ENCODE results near the gene GPX4.

The GPX4 gene

DNA sequence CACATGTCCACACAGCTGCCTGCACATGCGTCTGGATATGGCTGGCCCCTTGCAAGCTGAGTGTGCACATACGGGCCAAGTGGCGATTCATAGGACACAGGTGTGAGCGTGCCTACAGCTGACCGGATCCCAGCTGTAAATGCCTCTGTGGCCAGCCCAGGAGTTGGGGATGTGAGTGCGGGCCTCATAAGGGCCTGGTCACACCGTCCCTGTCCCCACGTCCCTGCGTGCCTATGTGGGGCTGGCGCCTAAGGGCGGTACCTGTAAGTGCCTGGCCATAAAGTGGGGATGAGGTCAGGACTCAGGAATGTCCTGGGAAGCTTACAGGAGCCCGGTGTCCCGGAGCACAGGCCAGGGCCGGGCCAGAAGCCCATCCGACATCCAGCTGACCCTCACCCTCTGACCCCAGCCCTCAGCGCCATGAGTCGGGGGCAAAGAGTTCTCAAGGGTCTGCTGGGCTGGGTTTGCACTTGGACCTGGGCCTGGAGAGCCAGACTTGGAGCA lies 38.1 kb upstream of the GPX4 start:
- DNase-seq (ENCODE audit: insufficient read length, low spot score) (no peak), FAIRE-seq (no peak)
- TF ChIP-seq, protein P1, sequence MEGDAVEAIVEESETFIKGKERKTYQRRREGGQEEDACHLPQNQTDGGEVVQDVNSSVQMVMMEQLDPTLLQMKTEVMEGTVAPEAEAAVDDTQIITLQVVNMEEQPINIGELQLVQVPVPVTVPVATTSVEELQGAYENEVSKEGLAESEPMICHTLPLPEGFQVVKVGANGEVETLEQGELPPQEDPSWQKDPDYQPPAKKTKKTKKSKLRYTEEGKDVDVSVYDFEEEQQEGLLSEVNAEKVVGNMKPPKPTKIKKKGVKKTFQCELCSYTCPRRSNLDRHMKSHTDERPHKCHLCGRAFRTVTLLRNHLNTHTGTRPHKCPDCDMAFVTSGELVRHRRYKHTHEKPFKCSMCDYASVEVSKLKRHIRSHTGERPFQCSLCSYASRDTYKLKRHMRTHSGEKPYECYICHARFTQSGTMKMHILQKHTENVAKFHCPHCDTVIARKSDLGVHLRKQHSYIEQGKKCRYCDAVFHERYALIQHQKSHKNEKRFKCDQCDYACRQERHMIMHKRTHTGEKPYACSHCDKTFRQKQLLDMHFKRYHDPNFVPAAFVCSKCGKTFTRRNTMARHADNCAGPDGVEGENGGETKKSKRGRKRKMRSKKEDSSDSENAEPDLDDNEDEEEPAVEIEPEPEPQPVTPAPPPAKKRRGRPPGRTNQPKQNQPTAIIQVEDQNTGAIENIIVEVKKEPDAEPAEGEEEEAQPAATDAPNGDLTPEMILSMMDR (IDR thresholded peaks at IDR 0.05; ENCODE audit: insufficient read depth, missing control alignments) = no peak

DNA sequence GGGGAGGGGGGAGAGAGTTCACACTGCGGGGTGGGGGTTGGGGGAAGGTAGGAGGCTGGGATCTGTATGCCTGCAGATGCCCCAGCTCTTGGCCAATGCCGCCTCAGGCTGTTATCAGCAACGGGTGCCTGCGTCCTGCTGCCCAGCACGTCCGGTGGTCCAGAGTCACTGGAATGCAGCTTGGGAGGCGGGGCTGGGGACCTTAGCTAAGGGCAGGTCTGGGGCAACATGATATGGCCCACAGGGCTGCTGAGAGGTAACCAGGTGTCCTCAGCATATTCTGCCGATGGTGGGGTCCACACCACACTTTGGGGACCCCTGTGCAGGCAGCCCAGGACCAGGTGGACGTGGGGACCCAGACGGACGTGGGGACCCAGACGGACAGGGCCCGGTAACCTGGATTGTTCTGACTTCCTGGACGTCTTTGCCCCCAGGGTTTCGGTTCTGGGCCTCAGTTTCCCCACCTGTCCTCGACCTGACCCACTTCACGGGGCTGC lies 37.5 kb upstream of the GPX4 start:
- FAIRE-seq (no peak), DNase-seq (ENCODE audit: insufficient read length, low spot score) (no peak)
- TF ChIP-seq, protein P1 (IDR thresholded peaks at IDR 0.05; ENCODE audit: insufficient read depth, missing control alignments) = no peak

DNA sequence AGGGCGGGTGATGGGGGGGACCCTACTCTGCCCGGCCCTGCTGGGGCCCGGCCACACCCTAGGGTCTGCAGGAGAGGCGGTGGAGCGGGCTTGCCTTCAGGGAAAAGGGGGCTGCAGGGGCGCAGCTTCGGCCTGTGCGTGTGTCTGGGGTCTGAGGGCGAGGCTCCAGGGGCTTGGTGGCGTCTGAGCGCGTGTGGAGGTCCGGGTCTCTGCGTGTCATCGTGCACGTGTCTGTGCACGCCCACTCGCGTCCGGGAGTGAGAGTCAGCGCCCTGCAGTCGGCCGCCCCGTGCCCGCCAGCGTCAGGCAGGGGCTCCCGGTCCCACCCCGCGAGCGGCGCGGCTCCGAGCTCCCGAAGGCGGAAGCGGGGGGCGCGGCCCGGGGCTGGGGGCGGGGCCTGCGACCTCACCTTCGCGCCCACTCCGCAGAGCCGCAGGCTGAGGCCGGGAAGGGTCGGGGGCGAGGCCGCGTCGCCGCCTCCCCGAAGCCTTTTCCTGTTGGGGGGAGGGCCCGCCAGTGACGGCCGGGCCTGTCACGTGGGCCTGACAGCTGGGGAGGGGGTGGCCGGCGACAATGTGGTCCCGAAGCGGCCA lies 37.0 kb upstream of the GPX4 start, which contains the start of gene ARHGAP45:
Gene ARHGAP45, plus strand, starts transcription at position 420 of the 593 bp plus-strand sequence. CDS start 239 bp downstream, outside the sequence.
- TF ChIP-seq, protein P1 (IDR thresholded peaks at IDR 0.05; ENCODE audit: insufficient read depth, missing control alignments) = no peak
- FAIRE-seq (no peak), DNase-seq (ENCODE audit: insufficient read length, low spot score) (no peak)

DNA sequence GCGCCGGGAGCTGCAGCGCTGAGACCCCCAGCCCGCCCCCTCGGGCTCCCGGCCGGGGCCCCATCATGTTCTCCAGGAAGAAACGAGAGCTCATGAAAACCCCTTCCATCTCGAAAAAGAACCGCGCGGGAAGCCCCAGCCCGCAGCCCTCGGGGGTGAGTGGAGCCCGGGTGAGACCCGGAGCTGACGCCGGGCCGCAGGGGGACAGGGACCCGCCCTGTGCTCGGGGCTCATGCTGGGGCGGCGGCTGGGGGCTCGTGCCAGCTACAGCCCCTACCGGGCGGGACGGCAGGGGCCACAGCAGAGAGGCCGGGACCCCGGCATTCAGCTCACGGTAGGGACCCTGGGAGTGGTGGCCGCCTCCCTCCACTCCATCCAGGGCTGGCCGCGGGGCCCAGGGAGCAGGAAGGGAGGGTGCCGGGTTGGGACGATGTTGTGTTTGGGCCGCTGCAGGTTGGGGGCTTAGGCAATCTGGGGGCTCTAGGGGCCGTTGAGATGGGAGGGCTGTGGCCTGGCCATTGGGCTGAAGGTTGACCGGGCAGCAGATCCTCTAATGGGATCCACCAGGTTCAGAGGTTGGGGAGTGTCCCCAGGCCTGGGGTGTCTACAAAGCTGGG lies 36.3 kb upstream of the GPX4 start:
- FAIRE-seq (no peak), DNase-seq (ENCODE audit: insufficient read length, low spot score) (no peak)
- TF ChIP-seq, protein P1 (IDR thresholded peaks at IDR 0.05; ENCODE audit: insufficient read depth, missing control alignments) = no peak

DNA sequence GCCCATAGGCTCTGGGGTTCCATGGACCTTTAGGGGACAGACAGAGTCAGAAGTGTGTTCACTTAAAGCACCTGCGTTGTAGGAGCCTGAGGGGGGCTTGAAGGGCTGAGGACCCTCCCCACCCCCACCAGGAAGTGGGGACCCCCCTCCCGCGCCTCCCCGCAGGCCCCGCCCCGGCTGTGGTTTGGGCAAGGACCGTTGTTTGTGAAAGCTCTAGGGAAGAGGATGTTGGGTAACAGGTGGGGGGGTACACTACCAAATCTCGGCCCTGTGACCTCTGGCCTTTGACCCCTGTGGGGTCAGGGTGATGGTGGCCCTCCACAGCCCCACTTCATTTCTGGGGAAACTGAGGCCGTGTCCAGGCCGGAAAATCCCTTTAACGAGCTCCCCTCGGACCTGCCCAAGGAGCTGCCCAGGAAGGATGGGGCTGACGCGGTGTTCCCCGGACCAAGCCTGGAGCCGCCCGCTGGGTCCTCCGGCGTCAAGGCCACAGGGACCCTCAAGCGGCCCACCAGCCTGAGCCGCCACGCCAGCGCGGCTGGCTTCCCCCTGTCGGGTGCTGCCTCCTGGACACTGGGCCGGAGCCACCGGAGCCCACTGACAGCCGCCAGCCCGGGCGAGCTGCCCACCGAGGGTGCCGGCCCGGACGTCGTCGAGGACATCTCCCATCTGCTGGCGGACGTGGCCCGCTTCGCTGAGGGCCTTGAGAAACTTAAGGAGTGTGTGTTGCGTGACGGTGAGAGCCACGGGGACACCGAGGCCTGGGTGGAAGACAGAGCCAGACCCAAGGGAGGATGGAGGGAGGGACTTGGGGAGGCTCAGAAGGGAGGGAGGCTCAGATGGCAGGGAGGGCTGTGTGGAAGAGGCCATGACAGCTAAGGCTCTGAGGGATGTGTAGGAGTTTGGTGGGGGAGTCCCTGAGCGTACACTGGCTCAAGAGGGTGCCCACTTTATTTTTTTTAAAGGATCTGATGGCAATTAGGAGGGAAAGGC lies 35.5 kb upstream of the GPX4 start:
- no peak for DNase-seq (ENCODE audit: insufficient read length, low spot score)
- TF ChIP-seq, protein P1 (IDR thresholded peaks at IDR 0.05; ENCODE audit: insufficient read depth, missing control alignments) = no peak
- FAIRE-seq = no peak

DNA sequence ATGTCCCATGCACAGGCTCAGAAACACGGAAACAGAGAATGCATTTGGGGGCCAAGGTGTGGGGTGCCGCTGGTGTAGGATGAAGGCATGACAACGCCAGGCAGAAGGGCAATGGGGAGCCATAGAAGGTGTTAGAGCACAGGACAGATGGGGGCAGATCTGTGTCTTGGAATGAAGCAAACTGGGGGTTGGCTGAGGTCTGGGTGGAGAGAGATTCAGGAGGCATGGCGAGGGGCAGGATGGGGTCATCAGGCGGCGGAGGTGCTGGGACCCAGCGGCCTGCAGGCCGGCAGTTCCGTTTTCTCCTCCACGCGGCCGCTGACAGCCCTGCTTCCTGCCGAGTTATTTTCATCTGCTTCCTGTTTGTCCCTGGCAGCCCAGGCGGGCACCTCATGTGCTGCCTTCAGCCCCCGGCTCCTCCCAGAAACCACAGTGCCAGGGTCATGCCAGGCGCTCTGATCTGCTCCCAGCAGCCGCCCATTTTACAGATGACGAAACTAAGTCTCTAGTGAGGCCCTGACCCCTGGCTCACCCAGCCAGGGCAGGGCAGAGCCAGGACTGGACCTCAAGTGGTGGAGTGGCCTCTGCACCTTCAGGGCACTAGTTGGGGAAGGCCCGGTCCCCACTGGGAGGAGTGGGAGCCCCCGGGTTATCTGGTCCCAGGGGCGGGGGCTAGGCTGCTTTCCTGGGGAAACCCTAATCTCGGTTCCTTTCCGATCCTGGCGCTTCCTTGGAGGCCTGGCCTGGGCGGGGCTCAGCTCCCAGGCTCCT lies 34.6 kb upstream of the GPX4 start:
- DNase-seq (ENCODE audit: insufficient read length, low spot score) (no peak), FAIRE-seq (no peak)
- TF ChIP-seq, protein P1 (IDR thresholded peaks at IDR 0.05; ENCODE audit: insufficient read depth, missing control alignments) = no peak
